Skin epidermis (tissue), 12 donors: ENCODE measurements around the gene ARID1A.
A peak's percentile ranks its signal among the peaks of the same experiment; 100 is the strongest.

Experiments
- H3K27ac ChIP-seq, 21 experiments: fragments of 200-600 bp; sonication (generic) in 11 of 21; one replicate each; pipeline ENCODE4 v1.5.0; 2020; ENCODE audit warnings: mild to moderate bottlenecking in 3 of 21, inconsistent platforms in 2 of 21, moderate library complexity in 2 of 21
- H3K4me3 ChIP-seq, 7 experiments: fragments of 200-600 bp; sonication (generic) in 2 of 7; one replicate each; pipeline ENCODE4 v1.5.0; 2020; ENCODE audit warnings: inconsistent platforms in 2 of 7, mild to moderate bottlenecking in 2 of 7, moderate library complexity in 1 of 7

The ARID1A gene

DNA sequence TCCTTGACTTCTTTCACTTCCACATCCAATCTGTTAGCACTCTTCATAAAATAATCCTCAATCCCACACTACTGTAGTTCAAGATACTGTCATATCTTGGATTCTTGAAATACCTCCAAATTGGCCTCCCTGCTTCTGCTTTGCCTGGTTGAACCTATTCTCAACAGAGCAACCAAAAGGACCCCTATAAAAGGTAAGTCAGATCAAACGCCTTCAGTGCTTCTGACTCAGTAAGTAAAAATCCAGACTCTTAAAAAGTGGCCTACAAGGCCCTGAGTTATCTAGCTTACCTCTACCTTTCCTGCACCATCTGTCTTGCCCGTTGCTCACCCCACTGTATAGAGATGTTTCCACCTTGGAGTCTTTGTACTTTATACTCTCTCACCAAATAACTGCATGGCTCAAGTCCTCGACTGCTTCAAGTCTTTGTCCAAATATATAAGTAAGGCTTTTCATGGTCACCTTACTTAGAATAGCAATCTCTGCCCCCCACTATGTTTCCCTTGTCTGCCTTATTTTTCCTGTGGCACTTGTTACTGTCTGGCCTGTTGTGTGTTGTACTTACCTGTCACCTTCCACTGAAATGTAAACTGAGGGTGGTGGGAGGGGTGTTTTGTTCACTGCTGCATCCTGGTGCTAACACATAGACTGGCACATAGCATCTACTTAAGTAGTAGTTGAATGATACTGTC lies 86.9 kb downstream of the ARID1A start:
- H3K27ac ChIP-seq = peak overlapping the region in 2 of 21 experiments; percentile 8 to 33
- H3K4me3 ChIP-seq = no peak overlapping the region

DNA sequence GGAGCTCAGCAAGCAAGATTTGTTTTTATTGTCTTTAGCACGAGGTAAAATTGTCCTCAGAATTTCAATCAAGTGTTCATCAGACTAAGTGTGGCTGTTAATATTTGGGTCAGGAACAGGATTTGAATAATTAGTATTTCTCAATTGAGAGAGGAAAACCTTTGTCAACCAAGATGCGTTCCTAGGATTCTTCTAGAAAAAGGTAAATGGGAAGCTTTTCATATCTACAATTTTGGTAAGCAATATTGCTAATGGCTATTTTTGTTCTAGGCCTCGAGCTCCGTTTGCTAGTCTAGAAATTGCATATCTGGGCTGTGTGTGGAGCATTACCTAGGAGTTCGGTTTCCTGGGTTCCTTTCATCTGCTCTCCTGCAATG lies 87.8 kb downstream of the ARID1A start:
- H3K27ac ChIP-seq = peak overlapping the region in 3 of 21 experiments; percentile 8 to 45 (median 20)
- H3K4me3 ChIP-seq = no peak overlapping the region

DNA sequence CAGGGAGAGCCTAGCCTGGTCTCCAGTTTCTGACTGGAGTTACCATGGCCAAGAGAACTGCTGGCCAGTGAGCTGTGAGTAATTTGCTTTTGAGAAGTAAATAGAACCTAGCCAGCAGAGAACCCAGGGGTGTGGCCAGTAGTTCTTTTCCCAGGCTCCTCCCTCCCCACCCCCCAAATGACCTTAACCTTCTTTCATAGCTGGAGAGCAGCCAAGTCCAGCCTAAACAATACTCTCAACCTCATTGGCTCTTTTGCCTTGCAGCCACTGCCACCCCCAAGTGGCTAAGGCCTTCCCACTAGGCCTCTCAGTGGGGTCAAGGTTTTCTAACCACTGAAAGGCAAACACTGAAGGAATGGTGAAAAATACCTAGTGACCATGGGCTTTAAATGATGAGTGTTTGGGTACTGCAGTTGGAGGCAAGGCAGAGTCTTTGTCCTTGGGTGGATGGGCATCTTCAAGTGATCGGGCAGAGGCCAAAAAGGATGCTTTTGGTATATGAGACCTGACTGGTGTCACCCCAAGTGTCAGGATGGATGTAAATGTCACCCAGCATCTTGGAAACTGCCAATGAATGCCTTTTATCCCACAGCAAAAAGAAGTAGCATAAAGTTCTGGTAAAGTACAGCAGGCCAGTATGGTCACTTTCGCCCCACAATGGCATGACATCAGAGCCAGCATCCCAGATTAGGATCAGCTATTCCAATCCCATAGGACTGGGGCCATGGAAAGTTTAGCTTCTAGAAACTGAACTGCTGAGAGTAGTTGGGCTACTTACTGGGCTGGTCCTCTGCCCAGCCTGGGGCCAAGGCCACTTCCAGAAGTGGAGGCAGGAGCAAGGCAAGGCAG lies 88.4 kb downstream of the ARID1A start:
- H3K27ac ChIP-seq = peak overlapping the region in 9 of 21 experiments; percentile 3 to 100 (median 34)
- H3K4me3 ChIP-seq = no peak overlapping the region

DNA sequence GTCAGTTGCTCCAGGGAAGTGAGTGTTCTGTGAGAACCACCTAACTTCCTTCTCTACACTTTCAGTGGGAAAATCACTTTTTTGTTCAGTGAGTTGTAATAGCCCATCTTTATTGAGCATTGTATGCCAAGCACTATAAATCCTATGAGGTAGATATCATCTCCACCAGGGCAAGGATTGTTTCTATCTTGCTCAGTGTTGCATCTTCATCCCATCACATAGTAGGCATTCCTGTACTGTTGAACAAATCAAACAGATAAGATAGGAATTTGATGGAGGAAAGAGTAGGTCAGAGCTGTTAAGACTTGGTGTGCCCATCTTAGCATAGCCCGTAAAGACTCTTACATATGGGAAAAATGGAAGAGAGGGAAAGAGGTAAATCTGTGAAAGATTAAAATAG lies 89.1 kb downstream of the ARID1A start:
- no peak overlapping the region for H3K4me3 ChIP-seq
- H3K27ac ChIP-seq = peak overlapping the region in 10 of 21 experiments; percentile 3 to 100 (median 99)

DNA sequence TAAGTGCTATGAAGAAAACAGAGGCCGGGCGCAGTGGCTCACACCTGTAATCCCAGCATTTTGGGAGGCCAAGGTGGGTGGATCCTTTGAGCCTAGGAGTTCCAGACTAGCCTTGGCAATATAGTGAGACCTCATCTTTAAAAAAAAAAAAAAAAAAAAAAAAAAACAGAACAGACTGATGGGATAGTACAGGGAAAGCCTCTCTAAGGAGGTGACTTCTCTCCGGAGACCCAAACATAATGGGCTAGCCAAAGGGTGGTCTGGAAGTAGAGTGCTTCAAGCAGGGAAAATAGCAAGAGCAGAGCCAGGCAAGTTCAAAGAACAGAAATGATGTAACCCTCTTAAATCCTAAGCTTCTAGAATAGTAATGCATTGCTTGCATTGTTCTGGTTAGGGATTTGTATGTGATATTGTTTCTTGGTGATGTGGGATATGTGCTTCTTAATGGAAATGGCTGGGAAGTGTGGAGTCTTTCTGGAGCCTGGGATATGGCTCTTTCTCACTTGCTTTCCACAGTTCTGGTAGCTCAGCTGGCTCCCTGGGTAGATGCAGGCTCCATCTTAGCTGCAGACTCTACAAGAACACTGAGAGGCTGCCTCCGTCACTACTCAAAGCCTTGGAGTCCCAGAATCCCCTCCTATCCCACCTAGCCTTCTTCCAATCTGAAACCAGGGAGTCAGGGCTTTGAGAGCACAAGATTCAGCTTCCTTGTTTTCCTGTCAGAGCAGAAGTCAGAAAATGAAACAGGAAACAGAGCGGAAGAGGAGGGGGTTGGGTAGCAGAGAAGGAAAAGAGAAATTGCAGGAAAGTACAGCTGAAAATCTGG lies 90.0 kb downstream of the ARID1A start:
- peak overlapping the region in 20 of 21 experiments; percentile 97 to 100 (median 100) for H3K27ac ChIP-seq
- no peak overlapping the region for H3K4me3 ChIP-seq

DNA sequence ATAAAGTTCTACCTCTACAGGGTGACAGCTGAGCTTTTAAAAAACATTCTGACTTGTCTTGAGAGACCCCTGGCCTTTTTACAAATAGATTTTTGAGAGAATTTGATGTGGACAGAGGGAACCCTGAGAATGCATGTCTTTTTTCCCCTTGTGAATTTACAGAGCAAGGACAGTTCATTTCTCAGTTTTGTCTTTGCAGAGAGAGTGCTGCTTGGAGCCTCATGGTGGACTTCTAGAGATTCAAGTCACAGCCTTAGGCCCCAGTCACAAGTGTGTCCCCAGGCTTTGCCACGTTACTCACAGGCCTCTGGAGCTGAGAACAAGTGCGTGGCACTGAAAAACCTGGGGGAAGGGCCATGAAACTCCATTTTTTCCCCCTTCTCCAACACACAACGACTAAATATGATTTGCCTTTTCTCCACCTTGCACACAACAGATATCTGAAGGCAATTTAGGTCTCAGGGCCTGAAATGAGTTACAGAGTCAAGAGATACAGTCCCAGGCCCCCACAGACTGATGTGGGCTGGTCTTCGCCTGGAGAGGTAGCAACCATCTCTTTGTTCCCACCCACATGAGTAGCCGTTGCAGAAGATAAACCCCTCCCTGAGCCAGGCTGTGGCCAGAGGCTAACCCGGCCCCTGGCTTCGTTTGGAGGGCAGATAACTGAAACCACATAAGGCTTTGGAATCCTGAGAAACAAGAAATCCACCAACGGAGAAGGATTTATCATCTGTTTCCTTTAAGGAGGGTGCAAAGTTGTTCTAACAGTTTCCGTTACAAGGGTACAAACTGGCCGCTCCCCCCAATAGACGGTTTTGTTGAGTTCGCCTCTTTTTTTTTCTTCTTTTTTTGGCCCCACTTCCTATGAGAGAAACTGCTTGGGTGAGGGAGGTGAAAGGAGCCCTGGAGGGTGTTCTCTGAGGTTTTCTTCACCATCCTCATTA lies 90.9 kb downstream of the ARID1A start:
- Histone ChIP-seq H3K27ac (peak overlapping the region; percentile 24 to 100 (median 100)), H3K4me3 (peak overlapping the region; percentile 63 to 93 (median 73))

DNA sequence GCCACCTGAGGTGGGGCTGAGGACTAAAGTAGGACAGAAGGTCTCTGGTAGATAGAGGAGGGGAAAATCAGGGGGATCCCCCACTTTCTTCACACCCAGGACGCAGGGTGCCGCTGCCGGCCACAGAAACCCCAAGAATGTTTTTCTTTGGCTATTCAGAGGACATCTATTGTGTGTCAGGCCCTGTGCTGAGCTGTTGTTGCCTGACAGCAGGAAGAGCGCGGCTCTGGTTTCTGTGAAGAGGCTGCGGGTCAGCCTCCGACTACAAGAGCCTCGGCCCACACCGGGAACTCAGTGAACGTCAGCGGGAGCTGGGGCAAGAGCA lies 91.5 kb downstream of the ARID1A start:
- Histone ChIP-seq H3K4me3 (peak overlapping the region; percentile 63 to 93 (median 73)), H3K27ac (peak overlapping the region; percentile 24 to 100 (median 100))

DNA sequence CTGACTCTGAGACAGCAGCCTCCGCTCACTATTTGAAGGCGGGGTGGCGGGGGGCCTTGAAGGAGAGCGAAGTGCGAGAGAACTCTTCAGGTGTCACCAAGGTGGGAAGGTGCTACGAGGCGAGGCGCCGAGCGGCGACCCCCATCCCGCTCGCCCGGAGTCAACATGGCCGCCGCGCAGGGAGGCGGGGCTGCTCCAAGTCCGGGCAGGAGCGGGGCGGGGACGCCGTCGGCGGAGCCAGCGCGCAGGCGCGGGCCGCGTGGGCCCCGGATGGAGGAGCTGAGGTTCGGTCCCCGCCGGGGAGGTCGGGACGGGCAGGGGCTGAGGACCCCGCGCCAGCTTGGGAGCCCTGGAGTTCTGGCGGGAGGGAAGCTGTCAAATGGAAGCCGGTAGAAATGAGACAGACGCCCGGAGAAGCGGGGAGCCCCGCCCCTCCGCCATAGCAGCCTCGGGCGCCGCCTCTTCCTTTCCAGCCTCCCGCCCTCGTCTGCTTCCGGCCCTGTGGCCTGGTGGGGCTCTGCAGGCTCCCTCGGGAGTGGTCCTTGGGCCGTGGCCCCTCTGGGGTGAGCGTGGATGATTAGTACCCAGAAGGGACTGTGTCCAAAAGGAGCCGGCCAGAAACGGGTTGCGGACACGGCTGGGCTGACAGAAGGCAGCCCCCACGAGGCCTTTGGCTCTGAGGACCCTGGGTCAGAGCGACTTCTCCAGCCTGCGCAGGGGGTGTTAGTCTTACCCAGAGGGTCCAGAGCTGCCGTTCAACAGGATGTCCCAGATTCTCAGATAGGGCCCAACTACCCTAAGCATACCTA lies 92.1 kb downstream of the ARID1A start, which contains the start of gene PIGV:
TSS of gene PIGV (plus strand) at position 245 of the 809 bp plus-strand sequence. CDS start 2,866 bp downstream, outside the sequence.
- Histone ChIP-seq H3K4me3 (peak within 1 kb of the TSS; percentile 63 to 93 (median 73)), H3K27ac (peak within 1 kb of the TSS; percentile 28 to 100 (median 100))

DNA sequence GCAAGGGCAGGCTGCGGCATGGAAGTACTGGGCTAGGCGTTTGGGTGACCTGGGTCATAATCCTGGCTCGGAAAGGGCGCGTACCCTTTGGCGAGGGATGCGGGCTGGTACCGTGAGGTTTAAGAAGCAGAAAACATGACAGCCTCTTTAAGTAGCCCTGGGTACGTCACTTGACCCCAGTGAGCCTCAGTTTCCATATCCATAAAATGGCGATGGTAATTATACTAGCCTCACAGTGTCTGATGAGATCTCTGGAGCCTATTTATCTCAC lies 92.6 kb downstream of the ARID1A start:
- H3K27ac ChIP-seq = peak overlapping the region; percentile 28 to 100 (median 100)
- H3K4me3 ChIP-seq = peak overlapping the region; percentile 63 to 93 (median 73)

DNA sequence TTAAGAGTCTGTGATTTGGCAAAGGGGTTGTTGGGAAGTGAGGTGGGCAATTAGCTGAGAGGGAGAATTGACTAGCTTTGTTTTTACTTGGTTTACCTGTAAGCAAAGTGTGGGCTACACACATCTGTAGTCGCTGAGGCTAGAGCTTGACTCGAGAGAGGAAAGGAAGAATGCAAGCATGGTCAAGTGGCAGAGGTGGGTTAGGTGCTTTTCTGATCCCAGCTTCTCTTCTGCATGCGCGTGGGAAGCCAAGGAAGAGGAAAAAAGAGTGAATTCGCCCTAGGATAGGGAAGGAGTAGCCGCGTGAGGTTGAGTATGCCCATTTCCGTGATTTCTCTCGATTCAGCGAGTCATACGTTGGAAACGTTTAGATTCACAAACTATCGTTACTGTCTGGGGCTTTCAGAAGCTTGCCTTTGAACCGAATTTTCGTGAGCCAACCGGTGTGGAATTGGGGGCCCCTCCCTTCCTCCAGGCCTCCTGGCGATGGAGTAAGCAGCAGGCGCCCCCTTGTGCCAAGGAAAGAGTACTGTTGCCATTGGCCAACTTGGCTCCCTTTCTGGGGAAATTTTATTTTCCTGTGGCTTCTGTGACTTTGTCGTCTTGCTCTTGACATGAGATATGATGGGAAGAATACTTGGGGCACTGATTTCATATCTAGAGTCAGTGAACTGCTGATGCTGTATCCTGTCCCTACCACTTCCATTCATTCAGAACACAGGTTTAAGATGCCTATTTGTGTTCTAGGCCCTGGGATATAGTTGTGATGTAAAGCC lies 93.2 kb downstream of the ARID1A start:
- H3K27ac ChIP-seq = peak overlapping the region; percentile 28 to 100 (median 100)
- H3K4me3 ChIP-seq = peak overlapping the region; percentile 63 to 93 (median 73)

DNA sequence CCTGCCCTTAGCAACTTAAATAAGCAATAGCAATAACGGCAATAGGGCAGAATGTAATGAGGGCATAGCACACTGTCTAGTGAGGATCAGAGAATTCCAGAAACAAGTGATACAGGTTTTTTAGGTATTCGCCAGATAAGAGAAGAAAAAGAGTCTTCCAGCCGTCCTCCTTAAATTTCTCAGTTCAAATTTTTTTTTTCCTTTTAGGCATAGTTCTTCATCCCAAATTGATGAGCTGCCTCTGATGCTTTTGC lies 93.7 kb downstream of the ARID1A start:
- Histone ChIP-seq H3K4me3 (peak overlapping the region in 1 of 7 experiments; percentile 63), H3K27ac (peak overlapping the region in 7 of 21 experiments; percentile 22 to 100 (median 100))

DNA sequence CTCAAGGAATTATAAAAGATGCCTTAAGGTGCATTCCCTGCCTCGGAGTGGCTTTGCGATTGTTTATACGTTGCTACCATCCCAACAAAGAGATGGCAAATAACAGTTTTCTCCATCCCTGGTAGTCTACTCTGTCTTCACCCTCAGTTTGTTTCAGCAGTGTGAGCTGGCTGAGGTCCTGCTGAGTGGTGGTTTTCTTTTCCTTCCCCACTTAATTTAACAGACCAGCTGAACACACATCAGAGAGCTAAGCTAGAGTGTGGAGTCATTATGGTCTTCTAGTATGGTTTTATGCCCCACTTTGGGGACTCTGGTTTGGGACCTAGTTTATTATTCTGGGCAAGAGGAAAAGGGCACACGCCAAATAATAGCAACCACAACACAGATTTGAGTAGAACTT lies 94.1 kb downstream of the ARID1A start:
- H3K4me3 ChIP-seq = no peak overlapping the region
- peak overlapping the region in 5 of 21 experiments; percentile 22 to 100 (median 43) for H3K27ac ChIP-seq

DNA sequence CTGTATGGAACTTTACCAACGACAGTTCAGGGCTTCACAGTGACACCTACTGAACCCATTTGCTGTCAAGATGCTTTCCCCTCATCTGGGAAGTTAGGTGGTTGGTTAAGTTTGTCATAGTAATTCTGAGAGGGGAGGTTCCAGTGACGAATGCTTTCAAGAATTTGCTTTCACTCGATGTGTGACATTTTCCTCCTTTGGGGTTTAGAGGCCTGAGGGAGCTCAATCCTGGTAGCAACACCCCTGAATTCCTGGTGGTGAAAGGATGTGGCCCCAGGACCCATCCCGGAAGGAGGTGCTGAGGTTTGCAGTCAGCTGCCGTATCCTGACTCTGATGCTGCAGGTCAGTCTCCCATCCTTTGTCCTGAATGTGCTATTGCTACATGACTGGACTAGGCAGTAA lies 94.7 kb downstream of the ARID1A start:
- Histone ChIP-seq H3K27ac (peak overlapping the region in 2 of 21 experiments; percentile 6 to 7), H3K4me3 (no peak overlapping the region)

DNA sequence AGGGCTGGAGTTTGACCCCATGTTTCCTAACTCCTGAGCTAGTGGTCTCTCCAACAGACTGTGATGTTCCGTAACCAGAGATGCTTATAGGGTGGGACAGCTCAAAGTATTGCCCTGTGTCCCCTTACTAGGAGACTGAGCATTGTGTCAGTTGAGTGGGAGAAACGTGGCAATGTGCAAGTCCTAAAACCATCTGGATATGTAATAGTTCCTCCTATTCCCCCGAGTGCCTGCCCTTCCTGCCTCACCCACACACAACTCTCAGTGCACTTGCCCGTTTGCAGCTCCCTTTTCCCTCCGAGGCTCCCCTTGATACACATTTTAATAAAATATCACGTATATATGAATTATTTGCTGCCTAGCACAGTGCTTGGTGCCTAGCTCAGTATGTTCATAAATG lies 95.3 kb downstream of the ARID1A start:
- Histone ChIP-seq H3K4me3 (no peak overlapping the region), H3K27ac (peak overlapping the region in 1 of 21 experiments; percentile 7)

DNA sequence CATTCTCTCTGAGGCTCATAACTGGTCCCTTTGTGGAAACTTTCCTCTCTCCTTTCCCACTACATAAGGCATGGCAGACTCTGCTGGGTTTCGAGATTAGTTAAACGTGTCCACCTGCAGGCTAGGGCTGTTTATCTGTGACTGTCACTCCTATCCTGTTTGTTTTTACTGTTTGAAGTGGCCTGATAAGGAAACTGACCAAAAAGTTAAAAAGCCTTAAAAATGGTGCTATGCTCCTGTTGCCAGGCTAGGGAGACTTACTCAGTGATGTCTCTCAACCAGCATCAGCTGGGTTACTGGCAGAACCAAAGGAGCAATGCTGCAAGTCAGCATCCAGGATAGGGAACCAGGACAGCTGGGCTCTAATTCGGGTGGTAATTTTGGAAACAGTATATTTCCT lies 95.8 kb downstream of the ARID1A start:
- no peak overlapping the region for H3K4me3 ChIP-seq
- H3K27ac ChIP-seq = no peak overlapping the region

DNA sequence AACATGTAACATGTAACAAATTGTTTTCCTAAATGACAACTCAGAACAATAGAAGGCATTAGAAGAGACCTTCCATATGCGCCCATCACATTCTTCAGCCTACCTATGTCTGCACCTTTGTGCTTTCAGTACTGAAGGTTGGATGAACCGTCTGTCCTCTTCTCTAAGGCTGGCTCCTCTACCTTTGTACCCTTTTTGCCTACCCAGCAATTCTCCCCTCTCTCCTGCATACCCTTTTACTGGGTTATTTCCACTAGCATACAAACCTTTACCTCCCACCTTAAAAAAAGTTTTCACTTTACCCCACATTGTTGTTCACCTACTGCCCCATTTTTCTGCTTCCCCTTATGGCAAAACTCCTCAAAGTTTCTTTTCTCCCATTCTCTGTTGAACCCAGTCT lies 97.1 kb downstream of the ARID1A start:
- H3K27ac ChIP-seq = no peak overlapping the region
- no peak overlapping the region for H3K4me3 ChIP-seq

DNA sequence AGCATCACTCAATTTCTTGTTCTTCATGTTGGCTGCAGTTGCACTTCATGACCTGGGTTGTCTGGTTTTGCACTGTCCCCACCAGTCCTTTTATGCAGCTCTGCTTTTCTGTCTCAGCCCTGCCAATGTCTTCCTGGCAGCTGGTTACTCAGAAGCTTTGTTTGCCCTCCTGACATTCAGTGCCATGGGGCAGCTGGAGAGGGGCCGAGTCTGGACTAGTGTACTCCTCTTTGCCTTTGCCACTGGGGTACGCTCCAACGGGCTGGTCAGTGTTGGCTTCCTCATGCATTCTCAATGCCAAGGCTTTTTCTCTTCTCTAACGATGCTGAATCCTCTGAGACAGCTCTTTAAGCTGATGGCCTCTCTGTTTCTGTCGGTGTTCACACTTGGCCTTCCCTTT lies 98.6 kb downstream of the ARID1A start:
- no peak overlapping the region for H3K27ac ChIP-seq
- H3K4me3 ChIP-seq = no peak overlapping the region

DNA sequence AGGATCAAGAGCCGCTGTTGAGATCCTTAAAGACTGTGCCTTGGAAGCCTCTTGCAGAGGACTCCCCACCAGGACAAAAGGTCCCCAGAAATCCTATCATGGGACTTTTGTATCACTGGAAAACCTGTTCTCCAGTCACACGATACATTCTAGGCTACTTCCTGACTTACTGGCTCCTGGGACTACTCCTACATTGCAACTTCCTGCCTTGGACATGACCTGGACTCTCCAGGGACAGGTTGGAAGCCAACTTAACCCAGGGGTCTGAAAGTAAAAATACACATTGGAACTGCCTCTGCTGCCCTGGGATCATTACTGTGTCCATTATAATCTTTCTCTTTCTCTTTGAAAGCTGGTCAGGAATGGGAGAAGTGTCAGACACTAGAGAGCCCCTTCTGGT lies 101.8 kb downstream of the ARID1A start:
- H3K27ac ChIP-seq = peak overlapping the region in 1 of 21 experiments; percentile 4
- no peak overlapping the region for H3K4me3 ChIP-seq
